Right atrium auricular region (tissue), 2 donors: Measurements from ENCODE around the gene TENT5A. TPM values are rescaled to one million over a fixed set of nuclear protein-coding genes. Genes with fewer than 3 reads are reported as not detected.

ENCODE experiments used
- DNase-seq: peaks from one replicate; pipeline ENCODE4 v3.0.0-alpha.2; 2019; ENCODE audit warnings: low spot score
- H3K27ac ChIP-seq, 2 donors: fragments of 200-600 bp; sonication (generic); 1 replicate in 1 of 2; 2 replicates in 1 of 2; pipeline ENCODE4 v1.5.1; 2016 to 2019
- H3K27me3 ChIP-seq, 2 donors: fragments of 200-600 bp; sonication (generic); one replicate each; pipeline versions ENCODE4 v1.5.1 to v1.6.0; 2017 to 2019
- H3K36me3 ChIP-seq: fragments of 200-600 bp; sonication (generic); one replicate; pipeline ENCODE4 v1.5.1; 2016
- H3K4me1 ChIP-seq, 2 donors: fragments of 200-600 bp; sonication (generic); one replicate each; pipeline versions ENCODE4 v1.5.1 to v1.6.0; 2017 to 2019
- H3K4me3 ChIP-seq, 2 donors: fragments of 200-600 bp; sonication (generic); 1 replicate in 1 of 2; 2 replicates in 1 of 2; pipeline ENCODE4 v1.5.1; 2017 to 2019; ENCODE audit warnings: mild to moderate bottlenecking in 1 of 2, moderate library complexity in 1 of 2
- H3K9me3 ChIP-seq, 2 donors: fragments of 200-600 bp; sonication (generic); one replicate each; pipeline ENCODE4 v1.5.1; 2019
- CTCF ChIP-seq, 2 donors: fragments of 200-600 bp; sonication (generic); IDR thresholded peaks; one replicate each; pipeline ENCODE4 v1.5.1; 2019; ENCODE audit warnings: antibody characterized with exemption in 2 of 2
- total RNA-seq, 2 donors: library from RNA; depleted of rRNA; stranded (reverse); fragments of >200 nt; gene quantifications; one replicate each; pipeline ENCODE4 v1.1.0, GENCODE V29; 2016

TENT5A gene
- total RNA-seq, 2 donors from 2014 or later: 21.1 to 22.0 TPM

- DNase-seq: no peak
- H3K27ac ChIP-seq: no peak overlapping the region
- no peaks in the 10 kb centered on the region for H3K9me3 ChIP-seq
- peaks cover 0 to 4% of the 10 kb centered on the region in 2 donors for H3K4me1 ChIP-seq
- TF ChIP-seq CTCF (IDR thresholded peaks at IDR 0.05): no peak
- H3K4me3 ChIP-seq: no peak overlapping the region
- no peaks in the 10 kb centered on the region for H3K27me3 ChIP-seq
- H3K36me3 ChIP-seq: no peaks in the 10 kb centered on the region
Measured at GRCh38 chr6:81739230-81740195, 13.0 kb downstream of the TENT5A start.

GRCh38 chr6:81736428-81736827 lies 16.1 kb downstream of the TENT5A start:
- peaks cover 0 to 9% of the 10 kb centered on the region in 2 donors for H3K4me1 ChIP-seq
- H3K9me3 ChIP-seq: no peaks in the 10 kb centered on the region
- TF ChIP-seq CTCF (IDR thresholded peaks at IDR 0.05): no peak
- no peaks in the 10 kb centered on the region for H3K36me3 ChIP-seq
- DNase-seq: no peak
- H3K27ac ChIP-seq: no peak overlapping the region
- no peak overlapping the region for H3K4me3 ChIP-seq
- H3K27me3 ChIP-seq: no peaks in the 10 kb centered on the region

GRCh38 chr6:81735756-81736380 lies 16.6 kb downstream of the TENT5A start:
- no peak for TF ChIP-seq CTCF (IDR thresholded peaks at IDR 0.05)
- H3K4me3 ChIP-seq: no peak overlapping the region
- DNase-seq: no peak
- H3K27me3 ChIP-seq: no peaks in the 10 kb centered on the region
- H3K9me3 ChIP-seq: no peaks in the 10 kb centered on the region
- no peaks in the 10 kb centered on the region for H3K36me3 ChIP-seq
- peaks cover 0 to 10% of the 10 kb centered on the region in 2 donors for H3K4me1 ChIP-seq
- no peak overlapping the region for H3K27ac ChIP-seq

GRCh38 chr6:81734500-81735150 lies 17.9 kb downstream of the TENT5A start:
- Histone ChIP-seq H3K27me3 (no peaks in the 10 kb centered on the region), H3K36me3 (no peaks in the 10 kb centered on the region), H3K4me3 (no peak overlapping the region), H3K9me3 (no peaks in the 10 kb centered on the region), H3K4me1 (peaks cover 0 to 7% of the 10 kb centered on the region in 2 donors), H3K27ac (no peak overlapping the region)
- TF ChIP-seq CTCF (IDR thresholded peaks at IDR 0.05): no peak
- no peak for DNase-seq

GRCh38 chr6:81734081-81734480 lies 18.4 kb downstream of the TENT5A start:
- DNase-seq: no peak
- H3K27me3 ChIP-seq: no peaks in the 10 kb centered on the region

More at GRCh38 chr6:81734081-81734480, 18.4 kb downstream of the TENT5A start:
- H3K9me3 ChIP-seq: no peaks in the 10 kb centered on the region
- H3K4me3 ChIP-seq: no peak overlapping the region
- peak in 1 of 2 donors; percentile 22 for TF ChIP-seq CTCF (IDR thresholded peaks at IDR 0.05)
- H3K27ac ChIP-seq: no peak overlapping the region
- no peaks in the 10 kb centered on the region for H3K36me3 ChIP-seq
- H3K4me1 ChIP-seq: peaks cover 0 to 7% of the 10 kb centered on the region in 2 donors
